ENCODE data around the gene GIGYF2.

GRCh38 chr2:232880764-232881351 lies 183.7 kb downstream of the GIGYF2 start:
- TF ChIP-seq CTCF (conservative IDR thresholded peaks at IDR 0.05; ENCODE audit: low read depth, low read length) = no peak
- TF ChIP-seq RFX5 (IDR thresholded peaks at IDR 0.05; ENCODE audit: low read depth, low read length) = no peak
- TF ChIP-seq POLR2A (IDR thresholded peaks at IDR 0.05; ENCODE audit: low read depth, low read length) = no peak
- no peak for TF ChIP-seq CHD1 (IDR thresholded peaks at IDR 0.05; ENCODE audit: low read depth, low read length)
- no peak for TF ChIP-seq SMC3 (IDR thresholded peaks at IDR 0.05; ENCODE audit: low read depth, low read length)
- no peak for TF ChIP-seq RAD21 (IDR thresholded peaks at IDR 0.05; ENCODE audit: low read length)

Data from IMR-90 (cell line).